GM23338 (cell line): Measurements from ENCODE around the gene PLA2R1. TPM values are rescaled to one million over a fixed set of nuclear protein-coding genes. Genes with fewer than 3 reads are reported as not detected.

Experiments
- ATAC-seq: fragments of 200-7000 bp; cut with Tn5 transposase; 3 replicates; pipeline ENCODE4 v1.9.1; 2020
- DNase-seq: peaks from one replicate; pipeline ENCODE4 v3.0.0-alpha.2; 2015; ENCODE audit warnings: low spot score
- H2AFZ ChIP-seq: fragments of 200-600 bp; sonication (generic); 2 replicates; pipeline ENCODE4 v1.8.0; 2016; ENCODE audit warnings: antibody characterized with exemption, mild to moderate bottlenecking, moderate library complexity
- H3F3A ChIP-seq: fragments of 200-600 bp; sonication (generic); replicated peaks from 2 replicates; pipeline ENCODE4 v1.8.0; 2017; ENCODE audit warnings: antibody characterized with exemption, mixed run types, low read depth
- H3K27ac ChIP-seq: fragments of 200-600 bp; sonication (generic); 2 replicates; pipeline ENCODE4 v1.6.1; 2016; ENCODE audit warnings: low read depth
- H3K27me3 ChIP-seq: fragments of 200-600 bp; sonication (generic); 2 replicates; pipeline ENCODE4 v1.8.0; 2016; ENCODE audit warnings: mild to moderate bottlenecking, mixed run types, moderate library complexity; ENCODE audit not compliant: insufficient read depth
- H3K36me3 ChIP-seq: fragments of 200-600 bp; sonication (generic); 2 replicates; pipeline ENCODE4 v1.8.0; 2016; ENCODE audit warnings: mild to moderate bottlenecking; ENCODE audit not compliant: insufficient read depth
- H3K4me1 ChIP-seq: fragments of 200-600 bp; sonication (generic); 2 replicates; pipeline ENCODE4 v1.8.0; 2016; ENCODE audit warnings: mild to moderate bottlenecking, moderate library complexity; ENCODE audit not compliant: insufficient read depth
- H3K4me2 ChIP-seq: fragments of 200-600 bp; sonication (generic); 2 replicates; pipeline ENCODE4 v1.7.1; 2017; ENCODE audit warnings: mixed run types
- H3K4me3 ChIP-seq: fragments of 200-600 bp; sonication (generic); 2 replicates; pipeline ENCODE4 v1.6.1; 2016; ENCODE audit warnings: mixed run types
- H3K79me2 ChIP-seq: fragments of 200-600 bp; sonication (generic); replicated peaks from 2 replicates; pipeline ENCODE4 v1.8.0; 2017; ENCODE audit warnings: mild to moderate bottlenecking; ENCODE audit not compliant: insufficient read depth
- H3K9me2 ChIP-seq: fragments of 200-600 bp; sonication (generic); 2 replicates; pipeline ENCODE4 v1.8.0; 2017; ENCODE audit not compliant: insufficient read depth
- H4K20me1 ChIP-seq: fragments of 200-600 bp; sonication (generic); replicated peaks from 2 replicates; pipeline ENCODE4 v1.8.0; 2017; ENCODE audit warnings: mild to moderate bottlenecking; ENCODE audit not compliant: insufficient read depth
- H3K27ac Mint-ChIP-seq: 2 replicates; pipeline ENCODE4 v1.8.0; 2020; ENCODE audit warnings: inconsistent platforms, mild to moderate bottlenecking, moderate library complexity, mixed read lengths
- H3K27me3 Mint-ChIP-seq: 3 replicates; pipeline ENCODE4 v1.8.0; 2022; ENCODE audit warnings: low read depth, mild to moderate bottlenecking, moderate library complexity, mixed read lengths, inconsistent platforms; ENCODE audit not compliant: insufficient read depth, poor library complexity
- H3K36me3 Mint-ChIP-seq: 3 replicates; pipeline ENCODE4 v1.8.0; 2021; ENCODE audit warnings: low read depth, mild to moderate bottlenecking, inconsistent platforms, moderate library complexity, mixed read lengths
- H3K4me1 Mint-ChIP-seq: 3 replicates; pipeline ENCODE4 v1.8.0; 2020; ENCODE audit warnings: mild to moderate bottlenecking, inconsistent platforms, mixed read lengths
- H3K4me3 Mint-ChIP-seq: 3 replicates; pipeline ENCODE4 v1.8.0; 2021; ENCODE audit warnings: moderate library complexity, mild to moderate bottlenecking, inconsistent platforms, mixed read lengths
- H3K9me3 Mint-ChIP-seq: 3 replicates; pipeline ENCODE4 v1.8.0; 2020; ENCODE audit warnings: moderate library complexity, mild to moderate bottlenecking, inconsistent platforms, mixed read lengths
- CREB1 ChIP-seq: fragments of 250-450 bp; sonication (Bioruptor Pico); IDR thresholded peaks from 2 replicates; pipeline ENCODE4 v1.5.0; 2020; ENCODE audit warnings: low read depth, mild to moderate bottlenecking, moderate library complexity
- CTCF ChIP-seq, 2 experiments: fragments of 200-600 bp in 1 of 2; sonication (generic) in 1 of 2; conservative IDR thresholded peaks; 2 replicates each; pipeline versions ENCODE4 v1.5.1 to v1.6.1; 2016 to 2017; ENCODE audit warnings: antibody characterized with exemption in 2 of 2, low read depth in 2 of 2, mild to moderate bottlenecking in 2 of 2, moderate library complexity in 1 of 2
- EZH2 ChIP-seq: fragments of 200-600 bp; sonication (generic); IDR thresholded peaks from one replicate; pipeline ENCODE4 v1.8.0; 2017; ENCODE audit warnings: antibody characterized with exemption, mild to moderate bottlenecking, low read depth; ENCODE audit not compliant: unreplicated experiment
- JUNB ChIP-seq: IDR thresholded peaks from one replicate; pipeline ENCODE4 v1.6.1; 2016; ENCODE audit warnings: antibody characterized with exemption; ENCODE audit not compliant: unreplicated experiment
- NANOG ChIP-seq: IDR thresholded peaks from 2 replicates; pipeline ENCODE4 v1.6.1; 2016; ENCODE audit warnings: antibody characterized with exemption, borderline replicate concordance
- ZNF114 ChIP-seq: fragments of 250-450 bp; sonication (Bioruptor Pico); IDR thresholded peaks from 2 replicates; pipeline ENCODE4 v1.5.0; 2020; ENCODE audit warnings: mild to moderate bottlenecking, moderate library complexity
- ZNF331 ChIP-seq: fragments of 250-450 bp; sonication (Bioruptor Pico); IDR thresholded peaks from 2 replicates; pipeline ENCODE4 v1.5.0; 2020; ENCODE audit warnings: low read depth, mild to moderate bottlenecking, moderate library complexity
- ZNF462 ChIP-seq: fragments of 250-450 bp; sonication (Bioruptor Pico); IDR thresholded peaks from 2 replicates; pipeline ENCODE4 v1.5.0; 2020; ENCODE audit warnings: mild to moderate bottlenecking, moderate library complexity
- polyA plus RNA-seq: library from polyadenylated mRNA; unstranded; fragments of >200 nt; fragmentation: Nextera tagmentation; extraction: Ambion mirVana; gene quantifications from 2 replicates; pipeline ENCODE4 v1.2.1, GENCODE V29; 2016
- total RNA-seq: library from RNA; depleted of rRNA; stranded (reverse); fragments of >200 nt; shearing (Covaris generic); gene quantifications from 2 replicates; pipeline ENCODE4 v1.2.3, GENCODE V29; 2014
- TF ChIP-seq, protein P1 (sequence below): IDR thresholded peaks from one replicate; pipeline ENCODE4 v1.6.1; 2018; ENCODE audit warnings: antibody characterized with exemption; ENCODE audit not compliant: unreplicated experiment

PLA2R1 gene
- total and polyA plus RNA-seq, 2 experiments from 2014 or later: 0.57 to 1.2 TPM

GRCh38 chr2:159913900-159914299 lies 148.5 kb downstream of the PLA2R1 start:
- no peaks in the 10 kb centered on the region for H3F3A ChIP-seq
- H3K27me3 ChIP-seq: no peaks in the 10 kb centered on the region
- H3K9me3 Mint-ChIP-seq: no peaks in the 10 kb centered on the region
- no peaks in the 10 kb centered on the region for H4K20me1 ChIP-seq
- no peaks in the 10 kb centered on the region for H3K9me2 ChIP-seq
- no peak overlapping the region for H3K4me3 Mint-ChIP-seq
- DNase-seq (no peak), ATAC-seq (no peak)
- no peaks in the 10 kb centered on the region for H3K36me3 ChIP-seq
- no peaks in the 10 kb centered on the region for H3K27me3 Mint-ChIP-seq
- H3K4me2 ChIP-seq: no peak overlapping the region
- no peak overlapping the region for H3K27ac ChIP-seq
- H3K4me1 ChIP-seq: no peaks in the 10 kb centered on the region
- TF ChIP-seq ZNF331 (CRISPR knock-in tag): no peak
- TF ChIP-seq, protein P1, sequence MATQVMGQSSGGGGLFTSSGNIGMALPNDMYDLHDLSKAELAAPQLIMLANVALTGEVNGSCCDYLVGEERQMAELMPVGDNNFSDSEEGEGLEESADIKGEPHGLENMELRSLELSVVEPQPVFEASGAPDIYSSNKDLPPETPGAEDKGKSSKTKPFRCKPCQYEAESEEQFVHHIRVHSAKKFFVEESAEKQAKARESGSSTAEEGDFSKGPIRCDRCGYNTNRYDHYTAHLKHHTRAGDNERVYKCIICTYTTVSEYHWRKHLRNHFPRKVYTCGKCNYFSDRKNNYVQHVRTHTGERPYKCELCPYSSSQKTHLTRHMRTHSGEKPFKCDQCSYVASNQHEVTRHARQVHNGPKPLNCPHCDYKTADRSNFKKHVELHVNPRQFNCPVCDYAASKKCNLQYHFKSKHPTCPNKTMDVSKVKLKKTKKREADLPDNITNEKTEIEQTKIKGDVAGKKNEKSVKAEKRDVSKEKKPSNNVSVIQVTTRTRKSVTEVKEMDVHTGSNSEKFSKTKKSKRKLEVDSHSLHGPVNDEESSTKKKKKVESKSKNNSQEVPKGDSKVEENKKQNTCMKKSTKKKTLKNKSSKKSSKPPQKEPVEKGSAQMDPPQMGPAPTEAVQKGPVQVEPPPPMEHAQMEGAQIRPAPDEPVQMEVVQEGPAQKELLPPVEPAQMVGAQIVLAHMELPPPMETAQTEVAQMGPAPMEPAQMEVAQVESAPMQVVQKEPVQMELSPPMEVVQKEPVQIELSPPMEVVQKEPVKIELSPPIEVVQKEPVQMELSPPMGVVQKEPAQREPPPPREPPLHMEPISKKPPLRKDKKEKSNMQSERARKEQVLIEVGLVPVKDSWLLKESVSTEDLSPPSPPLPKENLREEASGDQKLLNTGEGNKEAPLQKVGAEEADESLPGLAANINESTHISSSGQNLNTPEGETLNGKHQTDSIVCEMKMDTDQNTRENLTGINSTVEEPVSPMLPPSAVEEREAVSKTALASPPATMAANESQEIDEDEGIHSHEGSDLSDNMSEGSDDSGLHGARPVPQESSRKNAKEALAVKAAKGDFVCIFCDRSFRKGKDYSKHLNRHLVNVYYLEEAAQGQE: no peak
- no peak for TF ChIP-seq ZNF114 (CRISPR knock-in tag)
- TF ChIP-seq ZNF462 (CRISPR knock-in tag): no peak
- TF ChIP-seq CTCF (conservative IDR thresholded peaks at IDR 0.05; ENCODE audit: low read depth in 2 of 2): no peak
- TF ChIP-seq CREB1: no peak
- TF ChIP-seq JUNB: no peak
- TF ChIP-seq EZH2: no peak
- TF ChIP-seq NANOG: no peak
- H3K4me3 ChIP-seq: no peak overlapping the region
- H3K27ac Mint-ChIP-seq: no peak overlapping the region
- H2AFZ ChIP-seq: no peak overlapping the region
- H3K36me3 Mint-ChIP-seq: no peaks in the 10 kb centered on the region
- no peaks in the 10 kb centered on the region for H3K79me2 ChIP-seq
- no peaks in the 10 kb centered on the region for H3K4me1 Mint-ChIP-seq
